ENCODE measurements around the gene THEM4.
"Not testable (repeated sequence)": the region's sequence is repeated elsewhere in the genome, so short reads cannot be mapped to it uniquely, and the experiment has no call there.

THEM4 gene

DNA sequence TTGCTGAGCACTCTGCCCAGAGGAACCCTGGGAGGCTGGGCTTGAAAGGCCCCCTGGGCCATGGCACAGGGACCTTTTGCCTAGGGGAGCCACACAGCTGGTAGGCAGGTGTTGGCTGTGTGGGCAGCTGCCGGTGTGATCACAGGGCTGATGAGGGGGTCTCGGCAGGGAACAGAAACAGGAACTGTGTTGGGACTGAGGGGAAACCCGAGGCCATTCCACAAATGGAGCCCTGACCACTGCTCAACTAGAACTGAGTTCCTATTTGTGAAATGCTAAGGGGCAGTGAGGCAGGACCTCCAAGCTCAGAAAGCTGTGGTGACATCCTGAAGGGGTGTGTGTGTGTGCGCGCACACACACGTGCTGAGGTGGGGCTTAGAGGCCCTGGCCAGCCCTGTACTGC lies 49.4 kb downstream of the THEM4 start:
- no peak for FAIRE-seq
- no peak for DNase-seq (ENCODE audit: low spot score)

DNA sequence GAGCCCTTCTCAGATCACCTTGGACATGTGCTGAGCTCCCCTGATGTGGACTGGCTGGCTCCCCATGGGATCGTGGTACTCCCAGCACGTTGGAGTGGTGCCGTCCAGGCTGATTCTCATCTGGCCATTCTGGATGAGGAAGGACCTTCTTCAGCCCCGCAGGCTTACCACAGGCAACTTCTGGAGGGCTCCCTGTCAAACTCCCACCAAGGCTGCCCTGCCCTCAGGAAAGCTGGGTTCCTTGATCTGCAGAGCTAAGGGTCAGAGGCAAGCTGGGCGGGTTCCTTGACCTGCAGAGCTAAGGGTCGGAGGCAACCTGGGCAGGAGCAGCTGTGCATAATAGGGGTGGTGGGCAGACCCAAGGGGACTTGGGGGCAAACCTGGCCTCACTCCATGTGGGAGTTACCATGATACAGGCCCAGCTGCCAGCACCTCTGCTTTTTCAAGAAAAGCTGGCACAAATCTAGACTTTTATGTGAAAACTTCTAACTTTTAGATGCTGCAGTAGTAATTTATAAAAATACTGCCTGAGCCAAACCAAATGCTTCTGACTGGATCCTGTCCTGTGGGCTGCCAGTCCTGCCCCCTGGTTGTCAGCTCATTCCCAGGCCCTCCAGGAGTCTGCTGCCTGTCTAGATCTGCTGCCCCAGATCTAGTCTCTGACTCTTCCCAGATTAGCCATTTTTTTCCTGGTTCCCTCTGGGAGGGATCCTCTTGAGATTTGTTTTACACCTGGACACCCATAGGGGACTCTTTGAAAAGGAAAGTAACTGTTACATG lies 50.2 kb downstream of the THEM4 start:
- DNase-seq (ENCODE audit: low spot score) (no peak), FAIRE-seq (no peak)

DNA sequence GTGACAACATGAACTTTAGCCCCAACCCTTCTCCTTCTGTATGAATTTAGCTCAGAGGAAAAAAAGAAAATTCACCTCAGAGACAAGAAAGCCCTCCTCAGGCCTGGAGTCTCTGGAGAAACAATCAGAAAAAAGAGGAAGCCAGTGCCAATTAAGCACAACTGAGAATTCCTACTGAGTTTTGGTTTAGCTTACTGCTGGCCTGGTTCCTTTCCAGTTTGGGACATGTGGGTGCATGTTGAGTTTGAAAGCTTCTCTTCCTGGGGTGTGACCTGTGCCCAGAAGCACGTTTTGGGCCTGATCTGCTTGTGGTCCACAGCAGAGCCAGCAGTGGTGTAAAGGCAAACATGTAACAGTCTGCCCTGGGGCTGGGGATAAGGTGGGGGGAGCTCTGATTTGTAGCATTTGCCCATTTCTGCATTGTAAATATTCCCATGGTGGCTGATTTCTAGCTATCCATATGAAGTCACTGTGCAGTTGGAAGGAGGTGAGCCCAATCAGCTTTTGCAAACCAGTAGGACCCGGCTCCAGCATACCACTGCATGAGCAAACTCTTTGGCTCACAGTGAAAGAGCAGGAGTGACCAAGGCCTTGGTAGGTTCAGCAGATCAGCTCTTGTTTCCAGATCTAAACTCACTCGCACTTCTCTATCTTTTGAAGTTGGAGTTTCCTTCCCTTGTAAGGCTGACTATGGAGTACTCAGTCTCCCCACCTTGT lies 51.1 kb downstream of the THEM4 start:
- DNase-seq (ENCODE audit: low spot score) (no peak), FAIRE-seq (no peak)

DNA sequence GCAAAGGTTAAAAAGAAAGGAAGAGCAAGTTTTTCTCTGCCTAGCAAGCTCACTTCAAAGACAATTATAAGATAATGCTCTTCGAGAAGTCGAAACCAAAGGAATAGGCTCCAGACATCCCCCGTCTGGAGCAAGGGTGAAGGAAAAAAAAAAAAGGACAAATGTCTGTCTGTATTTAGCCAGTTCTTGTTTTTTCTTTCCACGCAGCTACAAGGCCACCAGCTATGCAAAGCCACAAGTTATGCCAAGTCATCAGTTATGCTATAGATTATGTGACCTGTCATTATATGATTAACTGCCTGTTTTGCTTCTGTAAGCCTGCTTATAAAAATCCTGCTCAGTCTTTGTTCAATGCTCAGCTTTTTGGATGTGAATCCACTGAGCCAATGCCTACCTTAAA lies 53.4 kb downstream of the THEM4 start:
- FAIRE-seq, result no peak
- no peak for DNase-seq (ENCODE audit: low spot score)

DNA sequence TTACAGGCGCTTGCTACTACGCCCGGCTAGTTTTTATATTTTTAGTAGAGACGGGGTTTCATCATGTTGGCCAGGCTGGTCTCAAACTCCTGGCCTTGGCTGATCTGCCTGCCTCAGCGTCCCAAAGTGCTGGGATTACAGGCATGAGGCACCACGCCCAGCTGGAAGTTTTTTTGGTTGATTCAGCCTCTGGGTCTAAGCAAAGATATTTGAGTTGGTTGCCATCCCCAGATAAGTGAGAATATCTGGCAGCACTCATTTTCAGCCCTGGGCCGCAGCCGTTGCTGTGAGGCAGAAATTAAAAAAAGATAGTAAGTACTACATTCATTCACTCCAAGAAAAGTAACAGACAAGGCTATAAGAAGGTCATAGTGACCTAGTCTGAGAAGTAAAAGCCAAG lies 53.8 kb downstream of the THEM4 start:
- not testable (repeated sequence) for FAIRE-seq; DNase-seq (ENCODE audit: low spot score)

DNA sequence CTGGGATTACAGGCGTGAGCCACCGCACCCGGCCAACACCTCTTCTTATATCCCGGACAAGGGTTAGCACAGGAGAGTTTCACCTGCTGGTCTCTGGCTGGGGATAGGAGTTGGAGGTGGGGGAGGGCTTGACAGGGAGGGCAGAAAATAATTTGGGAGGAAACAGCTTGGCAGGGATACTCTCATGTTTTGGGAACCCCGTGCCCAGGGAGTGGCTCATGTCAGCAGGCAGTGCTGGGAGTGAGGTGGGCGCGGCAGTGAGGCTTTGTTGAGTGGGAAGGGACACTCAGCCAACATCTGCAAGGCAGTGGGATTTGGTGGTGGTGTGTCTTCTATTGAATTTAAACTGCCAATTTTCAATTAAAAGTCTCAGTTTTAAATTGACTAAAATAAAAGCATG lies 54.7 kb downstream of the THEM4 start:
- FAIRE-seq (no peak), DNase-seq (ENCODE audit: low spot score) (no peak)

DNA sequence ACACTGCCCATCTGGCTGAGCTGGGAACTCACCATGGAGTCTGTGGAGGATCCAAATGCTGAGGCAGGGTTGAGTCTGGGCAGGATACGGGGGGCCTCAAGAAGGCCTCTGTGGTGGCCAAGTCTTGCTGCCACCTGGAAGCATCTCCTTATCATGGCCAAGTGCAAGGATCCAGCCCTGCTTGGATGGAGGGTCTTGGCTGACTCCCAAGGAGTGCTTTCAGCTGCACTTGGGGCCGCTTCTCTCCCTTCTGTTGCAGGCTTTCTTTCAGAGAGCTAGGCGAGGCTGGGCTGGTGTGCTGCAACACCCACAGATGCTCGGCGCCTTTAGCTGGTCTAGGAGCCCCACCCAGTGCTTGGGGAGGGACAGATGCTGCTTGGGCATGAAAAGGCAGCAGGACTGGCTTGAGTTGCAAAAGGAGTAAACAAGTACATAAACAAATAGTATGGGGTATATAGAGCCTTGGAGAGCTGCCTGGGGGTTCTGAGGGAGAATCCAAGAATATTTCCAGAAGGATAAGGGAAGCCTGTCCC lies 55.8 kb downstream of the THEM4 start, which contains the start of gene THEM5:
Gene THEM5 (minus strand): TSS at position 302 of the 533 bp plus-strand sequence. CDS start 147 bp downstream, at position 155.
- no peak for FAIRE-seq

DNA sequence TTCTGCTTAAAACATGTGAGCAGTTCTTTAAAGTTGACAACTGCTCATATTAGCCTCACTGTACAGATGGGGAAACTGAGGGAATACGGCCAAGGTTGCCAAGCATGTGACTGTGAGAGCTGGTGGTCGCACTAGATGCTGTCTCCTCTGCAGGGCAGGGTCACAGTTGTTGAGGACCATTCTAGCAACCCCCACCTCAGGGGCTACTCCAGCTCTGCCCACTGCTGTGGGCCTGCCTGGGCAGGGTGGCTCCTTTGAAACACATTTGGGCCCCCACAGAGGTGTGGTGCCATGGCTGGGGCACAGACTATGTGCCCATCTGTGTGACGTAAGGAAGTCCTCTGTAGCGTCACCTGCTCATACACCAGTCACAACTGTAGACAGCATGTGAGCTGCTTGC lies 56.6 kb downstream of the THEM4 start:
- DNase-seq (ENCODE audit: low spot score) (no peak), FAIRE-seq (no peak)

More for the DNA sequence above, 55.8 kb downstream of the THEM4 start, which contains the start of gene THEM5:
- no peak for DNase-seq (ENCODE audit: low spot score)

DNA sequence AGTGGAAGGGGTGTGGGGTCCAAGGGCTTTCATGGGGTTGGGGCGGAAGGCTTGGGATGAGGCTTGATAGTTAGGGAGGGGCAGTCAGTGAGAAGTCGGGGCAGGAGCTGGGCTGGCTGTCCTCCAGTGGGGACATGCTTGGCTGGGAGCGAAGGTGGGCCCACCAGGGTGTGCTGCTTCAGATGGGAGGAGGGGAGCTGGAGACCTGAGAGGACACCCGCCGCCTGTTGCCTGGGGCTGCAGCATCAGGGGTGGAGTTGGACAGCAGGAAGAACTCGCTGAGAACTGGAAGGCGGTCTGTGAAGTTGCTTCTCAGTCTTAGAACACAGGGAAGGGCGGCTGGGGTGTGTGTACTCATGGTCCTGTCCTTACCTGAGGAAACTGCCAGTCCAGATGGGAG lies 57.4 kb downstream of the THEM4 start:
- DNase-seq (ENCODE audit: low spot score), result no peak
- FAIRE-seq, result no peak

DNA sequence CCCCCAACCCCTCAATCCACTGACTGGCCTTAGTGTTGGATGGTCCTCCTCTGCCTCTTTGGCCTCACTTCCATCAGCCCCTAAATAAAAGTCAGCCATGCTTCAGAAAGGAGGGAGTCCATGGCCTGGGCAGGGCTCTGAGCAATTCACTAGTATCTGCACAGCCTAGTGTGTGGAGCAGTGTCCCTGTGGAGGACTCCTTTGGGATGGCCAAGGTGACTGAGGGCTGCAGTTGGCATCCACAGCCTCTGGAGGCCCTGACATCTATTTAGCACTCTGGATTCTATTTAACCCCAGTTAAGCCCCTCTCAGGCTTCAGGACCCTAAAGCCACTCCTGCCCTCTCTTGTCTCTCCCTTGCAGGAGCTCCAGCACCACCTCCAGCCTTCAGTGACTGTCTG lies 59.4 kb downstream of the THEM4 start:
- FAIRE-seq, result no peak

DNA sequence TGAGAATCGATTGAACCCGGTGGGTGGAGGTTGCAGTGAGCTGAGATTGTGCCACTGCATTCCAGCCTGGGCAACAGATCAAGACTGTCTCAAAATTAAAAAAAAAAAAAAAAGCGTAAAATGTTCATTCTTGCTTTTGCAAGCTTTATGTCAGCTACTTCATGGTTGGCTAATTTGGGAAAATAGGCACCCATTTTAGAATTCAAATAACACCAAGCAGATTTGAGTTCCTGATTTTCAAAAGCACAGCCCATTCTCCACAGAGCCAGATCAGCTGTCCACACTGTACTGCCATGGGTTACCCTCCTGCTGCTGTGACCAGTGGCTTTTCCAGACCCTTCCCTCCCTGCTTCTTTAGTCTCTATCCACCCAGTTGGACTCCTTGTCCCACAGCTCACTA lies 60.2 kb downstream of the THEM4 start:
- FAIRE-seq, result no peak
- no peak for DNase-seq (ENCODE audit: low spot score)

More for the DNA sequence above, 59.4 kb downstream of the THEM4 start:
- no peak for DNase-seq (ENCODE audit: low spot score)

DNA sequence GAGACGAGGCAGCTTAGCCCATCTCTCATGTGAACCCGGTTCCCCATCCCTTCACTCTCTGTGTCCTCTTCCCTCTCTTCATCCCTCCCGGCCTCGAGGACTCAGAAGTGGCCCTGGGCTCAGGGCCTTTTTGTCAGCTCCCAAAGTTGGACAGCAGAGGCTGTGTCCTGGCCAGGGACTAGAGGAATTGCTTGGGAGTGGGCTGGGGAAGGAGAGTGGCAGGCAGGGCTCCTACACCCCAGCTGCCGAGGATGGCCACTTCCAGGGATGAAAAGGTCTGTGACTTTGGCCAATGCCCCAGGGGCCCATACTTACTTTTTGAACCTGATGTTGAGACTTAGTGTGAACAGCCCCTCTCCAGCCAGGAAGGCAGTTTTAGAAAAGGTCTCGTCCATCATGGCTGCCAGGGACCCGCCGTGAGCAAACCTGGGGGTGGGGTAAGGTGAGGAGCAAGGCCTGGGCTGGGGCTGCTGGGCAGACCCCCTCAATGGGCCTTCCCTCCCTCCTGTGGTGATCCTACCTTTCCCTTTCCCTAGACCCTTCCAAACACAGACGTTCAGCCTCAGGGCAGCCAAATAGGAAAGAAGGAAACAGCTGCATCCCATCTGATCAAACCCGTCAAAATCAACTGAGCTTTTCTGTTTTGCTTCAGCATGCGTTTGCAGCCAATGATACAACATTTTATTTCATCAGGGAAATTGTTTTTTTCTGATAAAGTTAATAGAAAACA lies 61.3 kb downstream of the THEM4 start:
- no peak for FAIRE-seq

DNA sequence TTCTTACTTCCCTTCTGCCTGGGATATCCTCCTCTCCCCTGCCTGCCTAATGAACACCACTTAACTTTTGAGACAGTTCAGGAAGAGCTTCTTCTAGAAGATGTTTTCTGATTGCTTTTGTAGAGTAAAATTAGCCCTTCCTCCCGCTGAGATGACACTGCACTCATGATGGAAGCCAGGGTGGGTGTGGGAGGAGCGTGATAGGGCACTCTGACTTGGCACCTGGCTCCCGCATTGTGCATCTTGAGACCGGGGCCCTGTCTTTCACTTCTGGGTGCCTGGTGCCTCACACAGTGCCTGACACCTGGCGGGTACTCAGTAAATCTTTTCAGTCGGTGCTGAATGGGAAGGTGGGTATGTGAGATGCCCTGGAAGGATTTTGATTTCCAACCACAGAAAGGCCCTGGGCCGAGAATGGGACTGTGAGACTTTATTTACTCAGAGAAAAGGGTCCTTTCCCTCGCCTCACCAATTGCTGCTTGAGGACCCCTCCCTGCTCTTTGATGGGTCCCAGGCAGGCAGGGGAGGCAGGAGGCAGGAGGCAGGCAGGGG lies 62.5 kb downstream of the THEM4 start:
- FAIRE-seq (no peak), DNase-seq (ENCODE audit: low spot score) (no peak)

More for the DNA sequence above, 61.3 kb downstream of the THEM4 start:
- DNase-seq (ENCODE audit: low spot score), result no peak

DNA sequence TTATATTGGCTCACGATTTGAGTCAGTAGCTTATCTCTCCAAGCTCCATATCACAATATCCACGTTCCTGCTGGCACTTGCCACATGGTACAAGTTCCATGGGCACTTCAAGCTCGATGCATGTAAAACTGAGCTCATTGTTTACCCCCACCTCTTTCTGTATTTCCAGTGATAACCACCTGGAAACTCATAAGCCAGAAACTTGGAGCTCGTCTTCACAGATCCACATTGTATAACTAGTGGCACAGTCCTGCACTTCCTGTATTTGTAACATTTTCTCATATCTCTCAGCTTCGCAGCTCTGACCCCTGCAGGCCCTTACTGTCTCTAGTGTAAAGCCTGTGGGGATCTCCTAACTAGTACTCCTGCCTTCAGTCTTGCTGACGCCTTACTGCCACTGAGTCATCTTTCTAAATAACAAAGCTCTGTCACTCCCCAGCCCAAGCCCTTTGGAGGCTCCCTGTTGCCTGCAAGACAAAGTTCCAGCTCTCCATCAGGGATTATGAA lies 63.2 kb downstream of the THEM4 start:
- FAIRE-seq (no peak), DNase-seq (ENCODE audit: low spot score) (peak; percentile 78)

DNA sequence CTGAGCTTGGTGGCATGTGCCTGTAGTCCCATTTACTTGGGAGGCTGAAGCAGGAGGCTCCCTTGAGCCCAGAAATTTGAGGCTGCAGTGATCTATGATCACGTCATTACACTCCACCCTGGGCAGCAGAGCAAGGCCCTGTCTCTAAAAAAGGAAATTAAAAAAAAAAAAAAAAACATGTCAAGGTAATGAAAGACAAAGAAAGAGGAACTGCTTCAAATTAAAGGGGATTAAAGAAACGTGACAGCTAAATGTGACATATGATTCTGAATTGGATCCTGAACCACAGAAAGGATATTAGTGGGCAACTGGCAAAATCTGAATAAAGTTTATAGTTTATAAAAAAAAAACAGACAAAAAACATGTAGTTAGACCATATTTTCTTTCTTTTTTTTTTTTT lies 65.9 kb downstream of the THEM4 start:
- DNase-seq (ENCODE audit: low spot score) (no peak), FAIRE-seq (no peak)

DNA sequence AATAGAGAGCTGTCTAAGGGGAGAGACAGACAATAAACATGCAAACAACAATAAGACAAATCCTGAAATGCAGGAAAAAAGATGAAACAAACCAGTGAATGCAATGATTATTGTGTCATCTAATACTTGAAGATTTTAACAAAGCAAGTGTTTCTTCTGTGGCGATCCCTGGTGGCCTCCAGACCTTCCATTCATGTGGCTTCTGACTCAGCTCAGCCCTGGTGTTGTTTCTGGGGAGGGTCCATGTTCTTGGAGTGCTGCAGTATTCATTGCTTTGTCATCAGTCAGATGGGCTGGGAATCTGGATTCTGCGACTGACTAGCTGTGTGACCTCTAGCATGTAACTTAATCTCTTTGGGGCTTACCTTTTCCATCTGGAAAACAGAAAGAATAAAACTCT lies 68.2 kb downstream of the THEM4 start:
- no peak for DNase-seq (ENCODE audit: low spot score)
- no peak for FAIRE-seq

DNA sequence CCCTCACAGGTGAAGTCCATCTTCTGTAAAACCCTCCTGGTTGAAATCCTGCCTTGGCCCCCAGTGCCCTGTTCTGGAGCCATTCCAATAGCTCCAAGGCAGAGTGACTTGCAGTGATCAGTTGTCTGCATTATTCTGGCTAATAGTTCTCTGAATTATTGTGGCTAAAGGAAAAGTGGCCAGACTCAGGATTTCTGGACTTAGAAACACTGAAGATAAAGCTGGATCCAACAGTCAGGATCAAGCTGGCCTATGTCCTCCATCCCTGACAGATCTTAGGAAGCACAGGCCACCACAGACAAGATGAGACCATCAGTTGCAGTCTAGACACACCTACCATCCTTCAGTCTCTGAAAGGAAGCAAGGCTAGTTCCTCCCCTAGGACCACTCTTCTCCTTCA lies 68.9 kb downstream of the THEM4 start:
- DNase-seq (ENCODE audit: low spot score), result no peak
- FAIRE-seq, result no peak

DNA sequence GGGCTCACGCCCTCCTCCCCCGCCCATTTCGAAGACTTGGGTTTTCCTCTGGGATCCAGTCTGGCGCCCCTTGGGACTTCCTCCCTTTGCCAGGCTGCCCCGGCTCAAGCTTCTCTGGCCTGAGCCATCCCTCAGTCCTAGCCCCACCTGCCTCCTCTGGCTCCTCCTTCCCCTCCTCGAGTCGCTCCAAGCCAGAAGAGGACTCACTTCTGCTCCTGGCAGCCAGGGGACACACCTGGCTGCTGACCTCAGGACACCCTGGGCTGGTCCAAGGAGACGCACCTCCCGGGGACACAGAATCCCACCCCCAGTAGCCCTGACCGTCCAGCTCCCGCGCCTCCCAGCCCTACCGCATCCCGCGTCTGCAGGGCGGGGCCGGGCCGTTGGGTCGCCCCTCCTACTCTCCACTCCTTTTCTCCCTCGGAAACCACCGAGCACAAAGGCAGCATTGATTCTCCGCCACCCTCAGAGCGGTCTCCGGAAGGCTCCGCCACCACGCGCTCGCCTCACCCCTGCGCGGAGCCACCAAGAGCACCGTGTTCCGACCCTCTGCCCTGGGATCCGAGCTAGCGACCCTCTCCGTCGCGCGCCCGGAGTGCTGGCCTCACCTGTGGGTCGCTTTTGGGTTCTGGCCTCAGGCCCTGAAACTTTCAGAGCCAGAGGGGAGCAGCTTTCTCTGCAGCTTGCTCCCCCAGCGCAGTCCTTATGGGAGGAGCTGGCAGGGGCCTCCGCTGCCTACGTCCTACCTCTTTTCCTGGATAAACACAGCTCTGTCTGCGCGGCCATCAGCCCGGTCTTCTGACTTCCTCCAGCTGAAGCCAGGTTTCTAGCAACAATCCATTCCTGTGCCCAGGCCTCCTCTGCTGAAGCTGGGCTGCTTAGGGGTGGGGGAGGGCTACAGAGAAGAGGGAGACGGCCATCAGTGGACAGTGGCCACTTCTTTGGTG lies 69.6 kb downstream of the THEM4 start, which contains the start of gene C2CD4D:
Gene C2CD4D (minus strand): TSS at position 364 of the 947 bp plus-strand sequence. CDS start 831 bp downstream, outside the sequence.
- no peak for DNase-seq (ENCODE audit: low spot score)

DNA sequence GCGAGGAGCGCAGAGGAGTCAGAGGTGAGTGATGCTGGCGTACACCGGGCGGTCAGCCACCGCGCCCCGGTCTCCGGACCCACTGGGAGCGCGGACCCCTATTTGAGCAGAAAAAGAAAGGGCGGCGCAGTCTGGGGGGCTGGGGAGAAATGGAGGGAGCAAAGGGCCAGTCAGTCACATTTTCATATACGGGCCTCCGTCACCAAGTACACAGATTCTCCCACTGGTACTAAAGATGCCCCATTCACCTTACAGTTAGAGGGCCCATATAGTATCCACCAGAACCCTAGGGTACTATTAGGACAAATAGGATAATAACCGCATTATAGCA lies 70.3 kb downstream of the THEM4 start:
- DNase-seq (ENCODE audit: low spot score) (no peak), FAIRE-seq (no peak)

More for the DNA sequence above, 69.6 kb downstream of the THEM4 start, which contains the start of gene C2CD4D:
- FAIRE-seq, result no peak

Data from RCC 7860 (cell line).